ENCODE measurements around the gene COL18A1. TPM values are rescaled to one million over a fixed set of nuclear protein-coding genes. Genes with fewer than 3 reads are reported as not detected.

COL18A1 gene
- 302 to 315 TPM (median 305 TPM) in 3 replicates for total RNA-seq

DNA sequence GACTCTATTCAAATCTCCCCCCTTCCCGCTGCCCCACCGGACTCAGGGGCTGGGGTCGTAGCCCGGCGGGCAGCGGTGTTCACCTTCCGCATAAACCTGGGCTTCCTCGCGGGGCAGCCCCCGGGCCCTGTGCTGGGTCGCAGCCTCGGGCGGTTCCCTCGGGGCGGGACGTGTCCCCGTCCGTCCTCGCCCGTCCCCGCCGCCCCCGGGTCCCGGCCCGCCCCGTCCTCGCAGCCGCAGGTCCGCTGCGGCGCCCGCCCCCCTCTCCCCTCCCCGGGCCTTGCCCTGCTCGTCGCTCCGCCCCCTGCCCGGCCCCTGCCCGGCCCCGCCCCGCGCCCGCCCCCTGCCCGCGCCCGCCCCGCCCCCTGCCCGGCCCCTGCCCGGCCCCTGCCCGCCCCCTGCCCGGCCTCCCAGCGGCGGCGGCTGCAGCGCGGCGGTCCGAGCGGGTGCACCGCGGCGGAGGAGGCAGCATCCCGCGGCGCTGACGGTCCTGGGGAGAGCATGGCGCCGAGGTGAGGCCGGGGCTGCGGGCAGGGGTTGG, at the start of gene COL18A1:
Gene COL18A1, plus strand, starts transcription at position 436 of the 541 bp plus-strand sequence. Its CDS starts 66 bp downstream, at position 502.
- DNase-seq (ENCODE audit: low spot score in 2 of 2, unreplicated experiment in 2 of 2), result peak; percentile 57 to 60
- TF ChIP-seq, protein P1, sequence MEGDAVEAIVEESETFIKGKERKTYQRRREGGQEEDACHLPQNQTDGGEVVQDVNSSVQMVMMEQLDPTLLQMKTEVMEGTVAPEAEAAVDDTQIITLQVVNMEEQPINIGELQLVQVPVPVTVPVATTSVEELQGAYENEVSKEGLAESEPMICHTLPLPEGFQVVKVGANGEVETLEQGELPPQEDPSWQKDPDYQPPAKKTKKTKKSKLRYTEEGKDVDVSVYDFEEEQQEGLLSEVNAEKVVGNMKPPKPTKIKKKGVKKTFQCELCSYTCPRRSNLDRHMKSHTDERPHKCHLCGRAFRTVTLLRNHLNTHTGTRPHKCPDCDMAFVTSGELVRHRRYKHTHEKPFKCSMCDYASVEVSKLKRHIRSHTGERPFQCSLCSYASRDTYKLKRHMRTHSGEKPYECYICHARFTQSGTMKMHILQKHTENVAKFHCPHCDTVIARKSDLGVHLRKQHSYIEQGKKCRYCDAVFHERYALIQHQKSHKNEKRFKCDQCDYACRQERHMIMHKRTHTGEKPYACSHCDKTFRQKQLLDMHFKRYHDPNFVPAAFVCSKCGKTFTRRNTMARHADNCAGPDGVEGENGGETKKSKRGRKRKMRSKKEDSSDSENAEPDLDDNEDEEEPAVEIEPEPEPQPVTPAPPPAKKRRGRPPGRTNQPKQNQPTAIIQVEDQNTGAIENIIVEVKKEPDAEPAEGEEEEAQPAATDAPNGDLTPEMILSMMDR (IDR thresholded peaks at IDR 0.05; ENCODE audit: unreplicated experiment), result no peak
- Mint-ChIP-seq H3K4me1 (peaks cover 47% of the 10 kb centered on the region), H3K4me3 (peak within 1 kb of the TSS; percentile 76), H3K27ac (peak within 1 kb of the TSS; percentile 85), H3K36me3 (peaks cover 6% of the 10 kb centered on the region), H3K27me3 (ENCODE audit: low read depth) (peaks cover 18% of the 10 kb centered on the region), H3K9me3 (peaks cover 9% of the 10 kb centered on the region)

DNA sequence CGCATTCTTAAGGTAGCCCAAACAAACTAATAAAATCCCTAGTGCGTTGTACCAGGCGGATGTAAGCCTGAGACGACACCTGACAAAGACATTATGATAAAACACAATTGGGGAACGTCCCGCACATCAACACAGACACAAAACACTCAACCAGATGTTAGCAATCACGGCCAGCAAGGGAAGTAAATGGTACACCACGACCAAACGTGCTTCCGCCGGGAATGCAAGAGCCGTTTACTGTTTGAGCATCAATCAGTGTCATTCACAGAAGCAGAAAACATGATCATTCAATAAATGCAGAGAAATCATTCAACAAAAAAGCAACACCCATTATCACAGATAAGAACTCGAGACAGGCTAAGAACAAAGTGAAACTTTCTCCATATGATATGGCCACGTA, 49.4 kb upstream of the COL18A1 start:
- Mint-ChIP-seq H3K27ac (no peak overlapping the region), H3K4me3 (no peak overlapping the region), H3K36me3 (no peaks in the 10 kb centered on the region), H3K27me3 (ENCODE audit: low read depth) (peaks cover 6% of the 10 kb centered on the region), H3K4me1 (peaks cover 58% of the 10 kb centered on the region), H3K9me3 (no peaks in the 10 kb centered on the region)
- TF ChIP-seq, protein P1 (IDR thresholded peaks at IDR 0.05; ENCODE audit: unreplicated experiment), result no peak
- DNase-seq (ENCODE audit: low spot score in 2 of 2, unreplicated experiment in 2 of 2), result no peak

DNA sequence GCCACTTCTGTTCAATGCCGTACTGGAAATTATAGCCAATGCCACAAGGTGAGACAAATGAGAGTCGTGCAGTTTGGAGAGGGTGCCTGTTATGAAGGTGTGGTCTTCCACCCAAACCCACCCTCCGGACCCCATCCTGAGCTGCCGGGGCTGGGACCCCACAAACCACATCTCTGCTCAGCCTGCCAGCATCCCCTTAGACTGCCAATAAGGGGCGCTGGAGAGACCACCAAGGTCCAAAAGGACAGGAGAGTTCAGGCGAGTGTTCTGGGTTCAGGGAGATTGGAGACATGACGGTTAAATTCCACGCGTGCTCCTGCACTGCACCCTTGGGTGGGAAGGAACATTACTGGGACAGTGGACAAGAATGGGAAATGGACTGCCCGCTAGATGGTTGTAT, 48.7 kb upstream of the COL18A1 start:
- TF ChIP-seq, protein P1 (IDR thresholded peaks at IDR 0.05; ENCODE audit: unreplicated experiment), result no peak
- H3K9me3 Mint-ChIP-seq, result no peaks in the 10 kb centered on the region
- peak overlapping the region; percentile 15 for H3K27ac Mint-ChIP-seq
- H3K4me3 Mint-ChIP-seq, result no peak overlapping the region
- DNase-seq (ENCODE audit: low spot score in 2 of 2, unreplicated experiment in 2 of 2), result no peak
- H3K27me3 Mint-ChIP-seq (ENCODE audit: low read depth), result peaks cover 6% of the 10 kb centered on the region
- H3K36me3 Mint-ChIP-seq, result no peaks in the 10 kb centered on the region
- peaks cover 60% of the 10 kb centered on the region for H3K4me1 Mint-ChIP-seq

DNA sequence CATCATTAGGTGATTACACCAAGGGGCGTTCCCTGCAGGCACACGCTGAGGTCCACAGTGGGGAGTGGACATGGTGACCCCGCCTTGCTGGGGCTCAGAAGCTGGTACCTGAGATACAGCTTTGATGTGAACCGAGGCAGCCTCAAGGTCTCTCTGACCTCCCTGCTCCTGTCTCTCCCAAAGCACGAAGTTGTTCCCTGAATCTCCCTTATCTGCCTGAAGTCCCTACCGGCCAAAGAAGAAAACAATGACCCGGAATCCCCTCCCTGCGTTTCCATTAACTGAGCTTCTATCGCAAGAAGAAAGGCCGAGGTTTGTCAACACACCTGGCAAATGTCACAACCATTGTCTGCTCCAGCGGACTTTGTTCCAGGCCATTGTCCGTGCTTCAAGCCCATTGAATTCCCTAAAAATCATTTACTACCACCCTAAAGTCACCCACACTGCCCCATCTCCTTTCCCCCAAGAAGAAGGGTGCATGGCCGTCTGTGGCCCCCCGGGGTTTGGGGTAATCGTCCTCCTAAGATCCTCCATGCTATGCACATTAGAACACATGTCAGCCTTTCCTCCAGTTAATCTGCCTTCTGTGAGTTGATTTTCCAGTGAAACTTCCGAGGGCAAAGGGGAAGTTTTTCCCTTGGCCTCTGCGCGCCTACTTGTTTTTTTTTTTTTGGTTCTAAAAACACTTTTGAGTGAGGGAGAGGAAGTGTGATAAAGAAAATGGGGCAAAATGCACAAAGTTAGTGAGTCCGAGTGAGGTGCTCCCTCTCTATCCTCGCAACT, 48.1 kb upstream of the COL18A1 start:
- TF ChIP-seq, protein P1 (IDR thresholded peaks at IDR 0.05; ENCODE audit: unreplicated experiment), result no peak
- no peaks in the 10 kb centered on the region for H3K9me3 Mint-ChIP-seq
- peaks cover 6% of the 10 kb centered on the region for H3K27me3 Mint-ChIP-seq (ENCODE audit: low read depth)
- H3K4me1 Mint-ChIP-seq, result peaks cover 65% of the 10 kb centered on the region
- H3K4me3 Mint-ChIP-seq, result no peak overlapping the region
- no peaks in the 10 kb centered on the region for H3K36me3 Mint-ChIP-seq
- DNase-seq (ENCODE audit: low spot score in 2 of 2, unreplicated experiment in 2 of 2), result no peak
- H3K27ac Mint-ChIP-seq, result no peak overlapping the region

DNA sequence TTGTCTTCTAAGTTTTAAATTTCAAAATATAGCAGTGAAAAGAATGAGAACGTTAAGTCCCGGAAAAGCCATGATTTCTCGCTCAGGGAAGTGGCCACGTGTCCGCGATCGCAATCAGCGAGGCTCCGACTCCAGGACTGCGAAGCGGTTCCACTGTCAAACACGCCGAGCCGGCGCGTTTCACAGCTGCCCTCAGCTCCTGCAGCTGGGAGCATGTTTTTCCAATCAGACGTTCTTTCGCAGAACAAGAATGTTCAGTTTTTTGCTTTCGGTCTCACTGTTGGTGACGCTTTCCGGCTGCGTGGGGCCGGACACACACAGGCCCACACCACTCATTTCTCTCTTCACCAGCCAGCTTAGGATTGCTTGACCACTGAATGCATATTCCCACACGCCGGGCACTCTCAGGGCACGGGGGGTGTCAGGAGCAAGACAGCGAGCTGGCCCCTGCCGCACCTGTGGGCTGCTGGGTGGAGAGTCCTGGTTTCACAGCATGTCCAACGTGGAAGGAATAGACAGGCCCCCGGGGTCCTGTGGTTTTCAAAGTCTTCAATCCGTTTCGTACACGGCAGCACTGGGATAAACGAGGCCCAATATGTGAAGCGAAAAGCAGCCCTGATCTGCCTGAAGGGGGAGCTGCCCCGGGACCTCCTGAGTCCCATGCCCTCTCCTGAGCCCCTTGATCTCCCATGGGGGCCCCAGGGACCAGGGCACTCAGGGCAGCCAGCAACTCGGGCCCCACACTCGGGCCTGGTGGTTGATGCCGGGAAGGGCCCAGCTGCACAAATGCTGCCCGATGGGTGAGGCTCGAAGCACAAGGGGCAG, 47.3 kb upstream of the COL18A1 start:
- H3K27me3 Mint-ChIP-seq (ENCODE audit: low read depth), result peaks cover 6% of the 10 kb centered on the region
- H3K27ac Mint-ChIP-seq, result peak overlapping the region; percentile 64
- no peaks in the 10 kb centered on the region for H3K36me3 Mint-ChIP-seq
- no peak for DNase-seq (ENCODE audit: low spot score in 2 of 2, unreplicated experiment in 2 of 2)
- no peak overlapping the region for H3K4me3 Mint-ChIP-seq
- TF ChIP-seq, protein P1 (IDR thresholded peaks at IDR 0.05; ENCODE audit: unreplicated experiment), result peak; percentile 26
- no peaks in the 10 kb centered on the region for H3K9me3 Mint-ChIP-seq
- peaks cover 66% of the 10 kb centered on the region for H3K4me1 Mint-ChIP-seq

Measured in mesothelial cell of epicardium (in vitro differentiated cells).